ACHN (cell line): ENCODE measurements around the gene POLR3H.

Source experiments
- DNase-seq: peaks from one replicate; pipeline ENCODE4 v3.0.0-alpha.2; 2015
- in situ Hi-C: cut with HindIII; loops from 2 replicates; pipeline ENCODE4 v1.10.0; 2017; ENCODE audit warnings: low sequenced_read_pairs, low pct_ligation_motif_present, low pct_unique_long_range_greater_than_20kb

The POLR3H gene

DNA sequence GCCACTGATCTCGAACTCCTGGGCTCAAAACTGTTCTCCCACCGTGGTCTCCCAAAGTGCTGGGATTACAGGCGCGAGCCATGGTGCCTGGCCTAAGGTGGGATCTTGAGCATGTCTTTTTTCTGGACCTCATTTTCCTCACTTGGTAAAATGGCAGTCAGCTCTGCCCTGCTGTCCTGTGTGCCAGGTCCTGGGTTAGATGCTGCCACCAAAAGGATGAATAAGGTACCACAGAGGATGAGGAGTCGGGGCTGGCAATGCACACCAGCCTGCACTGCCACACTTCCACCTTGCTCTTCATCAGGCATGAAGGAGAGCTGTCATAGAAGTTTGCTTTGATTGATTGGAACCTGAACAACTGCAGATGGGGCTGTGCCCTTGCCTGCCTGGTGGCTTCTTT lies 43.1 kb downstream of the POLR3H start:
- peak; percentile 32 for DNase-seq
- in situ Hi-C loops, result no loop called here

GRCh38 chr22:41500303-41500702 lies 44.0 kb downstream of the POLR3H start:
- no peak for DNase-seq
- in situ Hi-C loops, result no loop called here

DNA sequence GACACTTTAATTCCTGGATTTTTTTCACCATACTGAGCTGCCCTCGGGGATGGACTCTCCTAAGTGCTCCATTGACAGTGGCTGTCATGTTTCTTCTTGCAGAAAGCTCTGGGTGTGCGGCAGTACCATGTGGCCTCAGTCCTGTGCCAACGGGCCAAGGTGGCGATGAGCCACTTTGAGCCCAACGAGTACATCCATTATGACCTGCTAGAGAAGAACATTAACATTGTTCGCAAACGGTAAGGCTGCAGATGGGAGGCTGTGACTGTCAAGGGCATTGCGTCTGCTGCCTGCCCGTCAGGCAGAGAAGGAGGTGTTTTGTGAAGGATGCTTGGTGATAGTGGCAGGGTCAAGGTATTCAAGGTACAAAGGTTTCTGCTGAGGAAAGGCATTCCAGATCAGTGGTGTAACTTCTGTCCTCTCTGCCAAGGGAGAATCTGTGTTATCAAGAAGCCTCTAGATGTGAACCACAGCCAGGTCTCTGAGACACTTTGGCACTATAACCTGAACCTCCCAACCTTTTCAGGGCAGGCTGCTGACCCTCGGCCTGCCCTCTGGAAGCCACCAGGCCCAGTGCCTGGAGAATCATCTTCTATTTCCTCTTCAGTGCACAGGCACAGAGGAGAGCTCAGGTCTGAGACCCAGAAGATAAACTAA lies 44.5 kb downstream of the POLR3H start:
- DNase-seq, result no peak
- in situ Hi-C loops, result no loop called here

GRCh38 chr22:41498303-41498835 lies 45.9 kb downstream of the POLR3H start:
- DNase-seq, result no peak
- in situ Hi-C loops, result no loop called here

GRCh38 chr22:41491374-41492100 lies 52.7 kb downstream of the POLR3H start:
- no peak for DNase-seq
- in situ Hi-C loops, result no loop called here

GRCh38 chr22:41488596-41489385 lies 55.5 kb downstream of the POLR3H start:
- in situ Hi-C loops, result no loop called here
- DNase-seq, result no peak

- in situ Hi-C loops, result no loop called here
- DNase-seq, result no peak
These were observed 56.2 kb downstream of the POLR3H start for GRCh38 chr22:41488076-41488475.

DNA sequence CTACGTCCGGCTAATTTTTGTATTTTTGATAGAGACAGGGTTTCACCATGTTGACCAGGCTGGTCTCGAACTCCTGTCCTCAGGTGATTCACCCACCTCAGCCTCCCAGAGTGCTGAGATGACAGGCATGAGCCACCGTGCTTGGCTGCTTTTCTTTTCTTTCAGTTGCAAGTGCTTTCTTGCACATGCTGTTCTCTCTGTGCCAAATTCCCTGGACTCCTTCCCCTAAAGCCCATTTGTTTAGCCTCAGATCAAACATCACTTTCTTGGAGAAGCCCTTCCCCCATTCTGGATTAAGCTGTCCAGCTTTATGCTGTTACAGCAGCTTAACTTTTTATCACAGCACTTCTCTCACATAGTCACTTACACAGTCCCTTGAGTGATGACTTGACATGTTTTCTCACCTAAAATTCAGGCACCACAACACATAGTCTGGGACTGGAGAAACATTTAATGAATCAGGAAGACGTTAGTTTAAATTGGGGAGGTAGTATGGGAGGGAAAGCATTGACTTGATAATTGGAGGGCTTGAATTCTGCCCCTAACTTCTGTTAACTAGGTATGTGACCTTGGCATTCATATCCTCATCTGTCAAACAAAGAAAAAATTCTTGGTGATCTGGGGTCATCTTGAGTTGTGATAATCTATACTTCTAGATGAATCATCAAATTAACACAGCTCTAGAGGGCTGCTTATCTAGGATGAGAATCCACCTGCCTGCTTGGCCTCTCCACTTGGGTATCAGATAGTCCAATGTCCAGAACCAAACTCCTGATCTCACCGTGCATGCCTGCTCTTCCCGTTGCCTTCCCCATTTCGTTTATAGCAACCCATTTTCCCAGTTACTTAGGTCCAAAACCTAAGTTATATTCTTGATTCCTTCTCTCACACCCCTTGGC lies 57.0 kb downstream of the POLR3H start:
- DNase-seq, result no peak
- in situ Hi-C loops, result no loop called here

DNA sequence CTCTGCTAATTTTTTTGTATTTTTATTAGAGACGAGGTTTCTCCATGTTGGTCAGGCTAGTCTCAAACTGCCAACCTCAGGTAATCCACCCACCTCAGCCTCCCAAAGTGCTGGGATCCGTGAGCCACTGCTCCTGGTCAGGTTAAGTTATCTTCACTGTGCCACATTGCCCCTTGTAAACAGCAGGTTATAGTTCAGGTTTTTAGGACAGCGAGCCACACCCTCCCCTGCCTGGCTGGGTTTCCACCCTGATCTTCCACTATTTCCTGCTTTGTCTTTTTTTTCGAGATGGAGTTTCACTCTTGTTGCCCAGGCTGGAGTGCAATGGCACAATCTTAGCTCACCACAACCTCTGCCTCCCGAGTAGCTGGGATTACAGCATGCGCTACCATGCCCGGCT lies 59.2 kb downstream of the POLR3H start:
- in situ Hi-C loops, result no loop called here
- DNase-seq, result no peak

- in situ Hi-C loops, result no loop called here
- no peak for DNase-seq
These were observed 61.8 kb downstream of the POLR3H start for GRCh38 chr22:41482319-41482935.

DNA sequence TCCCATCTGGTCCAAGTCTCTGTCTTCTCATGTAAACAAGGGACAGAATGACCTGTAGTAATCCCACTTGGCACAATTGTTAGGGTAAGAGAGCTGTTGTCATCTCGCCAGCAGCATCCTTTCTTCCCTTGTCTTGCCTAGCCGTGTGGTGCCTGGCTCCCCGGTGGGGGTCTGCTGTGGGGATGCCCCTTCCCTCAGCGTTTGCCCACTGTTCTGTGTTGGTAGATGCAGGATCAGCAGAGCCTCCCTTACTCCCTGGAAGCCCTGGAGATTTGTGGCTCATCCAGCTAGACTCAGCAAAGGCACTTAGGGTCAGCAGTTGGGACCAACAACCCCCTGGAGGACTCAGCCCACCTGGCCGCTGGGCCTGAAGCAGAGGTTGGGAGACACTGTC lies 62.3 kb downstream of the POLR3H start:
- in situ Hi-C loops, result no loop called here
- no peak for DNase-seq

- DNase-seq, result peak; percentile 10
- in situ Hi-C loops, result no loop called here
These were observed 63.0 kb downstream of the POLR3H start for GRCh38 chr22:41481131-41481830.

GRCh38 chr22:41480397-41480735 lies 63.9 kb downstream of the POLR3H start:
- in situ Hi-C loops, result no loop called here
- DNase-seq, result no peak

DNA sequence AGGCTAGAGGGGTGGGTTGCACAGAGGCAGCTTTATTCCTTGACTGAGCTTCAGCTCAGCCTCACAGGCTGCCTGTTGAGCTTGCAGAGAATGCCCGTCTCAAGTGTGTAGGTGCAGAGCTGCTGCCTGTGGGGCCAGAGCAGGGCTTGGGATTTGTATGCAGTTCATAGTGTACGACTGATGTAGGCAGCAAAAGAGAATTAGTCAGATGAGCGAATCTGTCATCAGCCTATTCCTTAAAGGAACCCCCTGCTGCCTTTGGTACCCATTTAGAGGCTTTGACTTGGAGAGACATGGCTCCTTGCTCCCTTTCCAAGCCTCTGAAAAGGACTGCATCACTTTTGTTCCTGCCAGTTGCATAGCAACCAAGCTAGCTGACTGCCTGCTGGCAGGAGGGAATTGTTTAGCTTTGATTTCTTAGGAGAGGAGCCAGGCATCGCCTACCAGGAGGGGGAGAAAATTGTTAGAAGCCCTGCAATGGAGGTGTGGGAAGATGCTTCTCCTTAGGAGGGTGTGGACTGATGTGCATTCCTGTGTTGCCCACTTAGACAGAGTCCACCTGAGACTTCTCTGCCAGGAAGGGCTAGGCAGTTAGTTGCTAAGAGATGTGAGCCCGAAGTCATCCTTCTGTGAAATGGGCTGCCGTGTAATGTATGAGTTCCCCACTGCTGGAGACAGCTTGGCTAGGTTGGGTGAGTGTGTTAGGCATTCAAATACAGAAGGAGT lies 64.4 kb downstream of the POLR3H start:
- in situ Hi-C loops, result no loop called here
- DNase-seq, result no peak

DNA sequence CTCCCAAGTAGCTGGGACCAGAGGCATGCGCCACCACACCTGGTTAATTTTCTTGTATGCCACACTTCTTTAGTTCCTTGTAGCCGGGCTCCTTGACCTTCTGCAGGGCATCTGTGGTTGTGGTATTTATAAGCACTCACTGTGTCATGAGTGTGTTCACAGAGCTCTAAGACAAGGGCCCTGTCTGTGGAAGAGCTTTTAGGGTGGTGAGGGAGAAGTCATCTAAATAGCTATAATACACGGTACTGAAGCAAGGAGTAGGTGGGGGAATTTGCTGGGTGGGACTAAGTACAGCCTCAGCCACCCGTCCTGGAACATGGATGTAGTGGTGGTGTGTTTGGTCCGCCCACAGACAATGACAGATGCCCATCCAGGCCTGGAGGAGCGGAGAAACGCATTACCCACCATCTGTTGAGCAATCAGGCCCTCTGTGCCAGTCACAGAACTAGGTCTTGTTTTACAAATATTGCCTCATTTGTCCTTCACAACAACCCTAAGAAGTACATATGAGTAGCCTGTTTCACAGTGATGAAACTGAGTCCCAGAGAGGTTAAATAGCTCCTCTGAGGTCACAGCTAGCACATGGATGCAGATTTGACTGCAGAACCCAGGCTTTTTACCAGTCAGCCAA lies 65.3 kb downstream of the POLR3H start:
- in situ Hi-C loops, result no loop called here
- DNase-seq, result no peak

- in situ Hi-C loops, result no loop called here
- DNase-seq, result no peak
These were observed 65.8 kb downstream of the POLR3H start for GRCh38 chr22:41478473-41478872.
